NCI-H1105 (cell line): ENCODE data around the gene FHIT.

Source experiments
- DNase-seq: peaks from one replicate; lab custom pipeline; 2025; lab: John Stamatoyannopoulos, UW

FHIT gene

GRCh38 chr3:60399861-60400845, 851.1 kb downstream of the FHIT start:
- DNase-seq, result no peak

- no peak for DNase-seq
Observed at GRCh38 chr3:60399292-60399691, 852.0 kb downstream of the FHIT start.

- no peak for DNase-seq
Observed at GRCh38 chr3:60395173-60395762, 856.0 kb downstream of the FHIT start.

GRCh38 chr3:60393946-60394345, 857.3 kb downstream of the FHIT start:
- no peak for DNase-seq

GRCh38 chr3:60392501-60392900, 858.8 kb downstream of the FHIT start:
- DNase-seq, result no peak

- DNase-seq, result no peak
Observed at GRCh38 chr3:60391292-60391691, 860.0 kb downstream of the FHIT start.

GRCh38 chr3:60388731-60389130, 862.5 kb downstream of the FHIT start:
- DNase-seq, result no peak

- DNase-seq, result no peak
Observed at GRCh38 chr3:60386306-60386705, 864.9 kb downstream of the FHIT start.

GRCh38 chr3:60384341-60384740, 866.9 kb downstream of the FHIT start:
- no peak for DNase-seq

GRCh38 chr3:60383345-60383744, 867.9 kb downstream of the FHIT start:
- no peak for DNase-seq

- no peak for DNase-seq
Observed at GRCh38 chr3:60366486-60366885, 884.8 kb downstream of the FHIT start.

- DNase-seq, result no peak
Observed at GRCh38 chr3:60365360-60365759, 885.9 kb downstream of the FHIT start.

- DNase-seq, result no peak
Observed at GRCh38 chr3:60364475-60364874, 886.8 kb downstream of the FHIT start.

GRCh38 chr3:60363817-60364216, 887.4 kb downstream of the FHIT start:
- no peak for DNase-seq

- DNase-seq, result peak; percentile 49
Observed at GRCh38 chr3:60355825-60356224, 895.4 kb downstream of the FHIT start.

GRCh38 chr3:60351481-60351880, 899.8 kb downstream of the FHIT start:
- no peak for DNase-seq

GRCh38 chr3:60344340-60344739, 906.9 kb downstream of the FHIT start:
- DNase-seq, result no peak

- no peak for DNase-seq
Observed at GRCh38 chr3:60343831-60344230, 907.4 kb downstream of the FHIT start.

GRCh38 chr3:60339304-60339703, 911.9 kb downstream of the FHIT start:
- DNase-seq, result no peak

GRCh38 chr3:60337421-60337820, 913.8 kb downstream of the FHIT start:
- DNase-seq, result no peak

GRCh38 chr3:60336061-60336460, 915.2 kb downstream of the FHIT start:
- no peak for DNase-seq

GRCh38 chr3:60333710-60334109, 917.5 kb downstream of the FHIT start:
- DNase-seq, result no peak

GRCh38 chr3:60330107-60330506, 921.1 kb downstream of the FHIT start:
- no peak for DNase-seq
